HEK293 (cell line): ENCODE data around the gene VSTM2B.

Experiments
- BCL11B ChIP-seq: fragments of 450-650 bp; formaldehyde crosslinking; IDR thresholded peaks from 2 replicates; pipeline ENCODE4 v1.5.1; 2016; ENCODE audit warnings: low read depth, missing biosample characterization, missing genetic modification characterization
- GLI2 ChIP-seq: fragments of 450-650 bp; formaldehyde crosslinking; IDR thresholded peaks from 2 replicates; pipeline ENCODE4; 2017; ENCODE audit warnings: missing biosample characterization, missing genetic modification characterization, low read depth, borderline replicate concordance
- KLF16 ChIP-seq: fragments of 450-650 bp; formaldehyde crosslinking; IDR thresholded peaks from 2 replicates; pipeline ENCODE4 v1.5.1; 2017; ENCODE audit warnings: missing biosample characterization, missing genetic modification characterization
- KLF8 ChIP-seq: fragments of 450-650 bp; formaldehyde crosslinking; IDR thresholded peaks from 2 replicates; pipeline ENCODE4 v1.5.1; 2016; ENCODE audit warnings: missing biosample characterization, missing genetic modification characterization
- MEIS1 ChIP-seq: sonication (generic); formaldehyde crosslinking; IDR thresholded peaks from 2 replicates; pipeline ENCODE4 v1.8.1; 2022; ENCODE audit warnings: missing genetic modification reagents, mild to moderate bottlenecking, borderline replicate concordance
- PRDM6 ChIP-seq: fragments of 450-650 bp; formaldehyde crosslinking; IDR thresholded peaks from 2 replicates; pipeline ENCODE4 v1.5.1; 2017; ENCODE audit warnings: missing biosample characterization, missing genetic modification characterization
- YY1 ChIP-seq: fragments of 450-650 bp; formaldehyde crosslinking; IDR thresholded peaks from 2 replicates; pipeline ENCODE4 v1.5.1; 2018; ENCODE audit warnings: missing biosample characterization, missing genetic modification characterization
- ZBTB20 ChIP-seq: fragments of 450-650 bp; formaldehyde crosslinking; IDR thresholded peaks from 2 replicates; pipeline ENCODE4 v1.5.1; 2016; ENCODE audit warnings: missing biosample characterization, missing genetic modification characterization
- ZBTB26 ChIP-seq: fragments of 450-650 bp; formaldehyde crosslinking; optimal IDR thresholded peaks from 2 replicates; pipeline ENCODE3; 2016; ENCODE audit warnings: missing biosample characterization, mild to moderate bottlenecking, missing genetic modification characterization
- ZNF132 ChIP-seq: fragments of 450-650 bp; formaldehyde crosslinking; IDR thresholded peaks from 2 replicates; pipeline ENCODE4 v1.5.1; 2017; ENCODE audit warnings: missing biosample characterization, missing genetic modification characterization, borderline replicate concordance
- ZNF146 ChIP-seq: fragments of 450-650 bp; formaldehyde crosslinking; IDR thresholded peaks from 2 replicates; pipeline ENCODE4 v1.5.1; 2016; ENCODE audit warnings: missing biosample characterization, missing genetic modification characterization
- ZNF16 ChIP-seq: fragments of 450-650 bp; formaldehyde crosslinking; IDR thresholded peaks from 2 replicates; pipeline ENCODE4 v1.5.1; 2016; ENCODE audit warnings: low read depth, missing biosample characterization, missing genetic modification characterization
- ZNF214 ChIP-seq: fragments of 450-650 bp; formaldehyde crosslinking; IDR thresholded peaks from 2 replicates; pipeline ENCODE4 v1.5.1; 2017; ENCODE audit warnings: missing biosample characterization, mild to moderate bottlenecking, missing genetic modification characterization, borderline replicate concordance
- ZNF248 ChIP-seq: fragments of 450-650 bp; formaldehyde crosslinking; IDR thresholded peaks from 2 replicates; pipeline ENCODE4 v1.5.1; 2017; ENCODE audit warnings: missing biosample characterization, missing genetic modification characterization
- ZNF354C ChIP-seq: fragments of 450-650 bp; formaldehyde crosslinking; IDR thresholded peaks from 2 replicates; pipeline ENCODE4 v1.5.1; 2016; ENCODE audit warnings: missing biosample characterization, missing genetic modification characterization, low read depth, borderline replicate concordance
- ZNF37A ChIP-seq: fragments of 450-650 bp; IDR thresholded peaks from 2 replicates; pipeline ENCODE4 v1.5.1; 2018; ENCODE audit warnings: missing biosample characterization, missing genetic modification characterization
- ZNF398 ChIP-seq: fragments of 450-650 bp; formaldehyde crosslinking; IDR thresholded peaks from 2 replicates; pipeline ENCODE4 v1.5.1; 2017; ENCODE audit warnings: missing biosample characterization, missing genetic modification characterization
- ZNF404 ChIP-seq: fragments of 450-650 bp; formaldehyde crosslinking; IDR thresholded peaks from 2 replicates; pipeline ENCODE4 v1.5.1; 2017; ENCODE audit warnings: missing biosample characterization, missing genetic modification characterization
- ZNF449 ChIP-seq: fragments of 450-650 bp; formaldehyde crosslinking; IDR thresholded peaks from 2 replicates; pipeline ENCODE4 v1.5.1; 2017; ENCODE audit warnings: missing biosample characterization, mild to moderate bottlenecking, missing genetic modification characterization, moderate library complexity
- ZNF521 ChIP-seq: fragments of 450-650 bp; formaldehyde crosslinking; IDR thresholded peaks from 2 replicates; pipeline ENCODE4 v1.5.1; 2017; ENCODE audit warnings: missing biosample characterization, mild to moderate bottlenecking, missing genetic modification characterization
- ZNF529 ChIP-seq: fragments of 450-650 bp; formaldehyde crosslinking; IDR thresholded peaks from 2 replicates; pipeline ENCODE4 v1.5.1; 2017; ENCODE audit warnings: missing genetic modification characterization, missing biosample characterization; ENCODE audit not compliant: insufficient replicate concordance
- ZNF596 ChIP-seq: fragments of 450-650 bp; IDR thresholded peaks from 2 replicates; pipeline ENCODE4 v1.5.0; 2018; ENCODE audit warnings: missing biosample characterization, mild to moderate bottlenecking, missing genetic modification characterization, moderate library complexity
- ZNF621 ChIP-seq: fragments of 450-650 bp; formaldehyde crosslinking; IDR thresholded peaks from 2 replicates; pipeline ENCODE4 v1.5.1; 2017; ENCODE audit warnings: missing biosample characterization, missing genetic modification characterization
- ZNF629 ChIP-seq: fragments of 450-650 bp; formaldehyde crosslinking; IDR thresholded peaks from 2 replicates; pipeline ENCODE4 v1.5.1; 2017; ENCODE audit warnings: missing biosample characterization, missing genetic modification characterization
- ZNF639 ChIP-seq: fragments of 450-650 bp; formaldehyde crosslinking; IDR thresholded peaks from 2 replicates; pipeline ENCODE4 v1.5.1; 2016; ENCODE audit warnings: missing biosample characterization, missing genetic modification characterization
- ZNF660 ChIP-seq: fragments of 450-650 bp; IDR thresholded peaks from 2 replicates; pipeline ENCODE4 v1.5.1; 2018; ENCODE audit warnings: missing biosample characterization, mild to moderate bottlenecking, missing genetic modification characterization
- ZNF677 ChIP-seq: fragments of 450-650 bp; IDR thresholded peaks from 2 replicates; pipeline ENCODE4 v1.5.0; 2018; ENCODE audit warnings: missing biosample characterization, mild to moderate bottlenecking, missing genetic modification characterization, moderate library complexity
- ZNF704 ChIP-seq: fragments of 450-650 bp; formaldehyde crosslinking; IDR thresholded peaks from 2 replicates; pipeline ENCODE4 v1.5.1; 2016; ENCODE audit warnings: missing biosample characterization, missing genetic modification characterization
- ZNF707 ChIP-seq: fragments of 450-650 bp; formaldehyde crosslinking; IDR thresholded peaks from 2 replicates; pipeline ENCODE4 v1.5.1; 2016; ENCODE audit warnings: missing biosample characterization, missing genetic modification characterization
- ZNF837 ChIP-seq: fragments of 450-650 bp; formaldehyde crosslinking; IDR thresholded peaks from 2 replicates; pipeline ENCODE4 v1.5.1; 2016; ENCODE audit warnings: missing biosample characterization, missing genetic modification characterization

The VSTM2B gene

GRCh38 chr19:29526730-29527499 is 1.1 kb downstream of the VSTM2B start (continued):
- TF ChIP-seq PRDM6 (tag by site-specific recombination) (no peak), ZNF398 (tag by site-specific recombination) (peak; percentile 37), ZNF449 (peak; percentile 55), ZNF214 (tag by site-specific recombination) (no peak), ZNF146 (tag by site-specific recombination) (no peak), ZNF404 (tag by site-specific recombination) (no peak), GLI2 (tag by site-specific recombination) (no peak), ZBTB26 (peak; percentile 91), ZNF521 (tag by site-specific recombination) (no peak), ZNF639 (tag by site-specific recombination) (no peak), KLF16 (tag by site-specific recombination) (no peak; the same call in 1 of the 2 replicates), KLF8 (tag by site-specific recombination) (no peak; the same call in 1 of the 2 replicates), MEIS1 (CRISPR knock-in tag) (no peak), ZBTB20 (tag by site-specific recombination) (peak; percentile 88; the same call in 1 of the 2 replicates), ZNF354C (tag by site-specific recombination) (no peak), ZNF629 (peak; percentile 44), ZNF621 (tag by site-specific recombination) (no peak), ZNF529 (tag by site-specific recombination) (no peak), ZNF16 (tag by site-specific recombination) (no peak), ZNF248 (tag by site-specific recombination) (no peak), ZNF837 (tag by site-specific recombination) (no peak), YY1 (tag by site-specific recombination) (no peak), ZNF37A (no peak), ZNF132 (tag by site-specific recombination) (no peak), ZNF707 (tag by site-specific recombination) (no peak), ZNF660 (peak; percentile 85), ZNF704 (tag by site-specific recombination) (no peak), ZNF596 (peak; percentile 26; the same call in 1 of the 2 replicates), BCL11B (tag by site-specific recombination) (no peak; the same call in 1 of the 2 replicates), ZNF677 (tag by site-specific recombination) (no peak)
